Myocyte (in vitro differentiated cells): Measurements from ENCODE around the gene HOXA10. TPM values are rescaled to one million over a fixed set of nuclear protein-coding genes. Genes with fewer than 3 reads are reported as not detected.

Experiments used
- DNase-seq: peaks from one replicate; pipeline ENCODE4 v3.0.0-alpha.2; 2012; ENCODE audit warnings: low read depth
- total RNA-seq: library from RNA; depleted of rRNA; stranded (reverse); fragments of >200 nt; gene quantifications from 2 replicates; pipeline ENCODE4 v1.2.3, GENCODE V29; 2014

The HOXA10 gene
- total RNA-seq, 1 donor from 2014 or later = 15.1 TPM

DNA sequence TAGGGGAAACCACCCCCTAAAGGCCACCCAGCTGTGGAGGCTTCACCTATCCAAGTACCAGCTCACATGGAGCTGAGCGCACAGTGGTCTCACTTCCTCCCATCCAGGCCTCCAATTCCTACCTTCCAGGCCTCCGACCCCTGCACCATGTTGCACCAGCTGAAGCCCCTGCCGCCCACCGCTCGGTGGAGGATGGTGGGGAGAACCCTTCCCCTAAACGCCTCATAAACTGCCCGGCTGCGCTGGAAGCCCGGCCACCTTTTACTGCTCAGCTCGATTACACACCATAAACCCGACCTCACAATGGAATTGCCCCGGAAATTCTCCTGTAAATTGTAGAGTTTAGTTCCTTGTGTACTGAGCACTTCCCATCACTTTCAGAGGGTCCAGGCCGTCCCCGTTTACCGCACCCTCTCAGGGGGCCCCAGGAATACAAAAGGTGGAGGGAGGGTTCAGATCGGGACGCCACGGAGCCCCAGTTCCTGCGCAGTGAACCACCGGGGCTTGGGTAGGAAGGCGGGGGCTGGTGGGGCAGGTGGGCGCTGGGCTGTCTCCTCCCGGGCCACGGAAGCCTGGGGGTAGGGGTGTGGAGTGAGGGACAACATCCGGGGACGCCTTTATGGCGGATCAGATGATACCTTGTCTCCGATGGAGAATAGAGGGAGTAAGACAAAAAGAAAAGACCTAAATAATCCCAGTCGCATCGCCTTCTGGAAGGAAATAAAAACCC lies 16.3 kb downstream of the HOXA10 start:
- no peak for DNase-seq

DNA sequence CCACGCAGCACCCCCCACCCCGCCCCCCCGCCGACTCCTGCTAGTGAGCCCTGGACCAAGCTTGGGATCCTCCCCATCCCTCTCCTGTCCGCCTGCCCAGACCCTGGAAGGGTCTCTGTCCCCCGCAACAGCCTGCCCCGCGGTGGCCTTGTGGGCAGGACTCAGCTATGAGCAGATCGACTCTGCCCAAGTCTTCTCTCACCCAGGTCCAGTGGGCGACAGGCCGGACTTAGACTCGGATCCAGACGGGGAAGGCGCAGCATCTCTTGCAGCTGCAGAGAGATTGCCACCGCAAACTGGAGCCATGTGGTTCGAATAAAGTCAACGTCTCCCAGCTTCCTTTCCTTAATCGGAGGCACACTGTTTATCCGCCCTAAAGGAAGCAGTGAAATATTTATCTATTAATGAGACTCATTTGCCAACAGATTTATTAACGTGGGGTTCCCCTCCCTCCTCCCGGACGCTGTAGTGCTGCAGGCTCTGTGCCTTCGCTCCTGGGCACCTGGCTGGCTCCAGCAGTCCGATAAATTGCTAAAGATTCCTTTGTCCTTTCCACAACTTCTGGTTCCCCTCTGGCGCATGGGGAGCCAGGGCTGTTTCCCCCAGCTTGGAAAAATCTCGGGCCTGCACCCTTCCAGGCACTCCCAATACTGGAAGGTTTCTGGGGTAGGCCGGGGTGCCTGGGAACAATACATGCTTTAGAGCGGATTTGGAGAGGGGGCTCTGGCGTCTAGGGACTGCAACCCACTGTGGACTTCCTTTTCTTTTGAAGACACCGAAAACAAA lies 17.0 kb downstream of the HOXA10 start:
- no peak for DNase-seq

DNA sequence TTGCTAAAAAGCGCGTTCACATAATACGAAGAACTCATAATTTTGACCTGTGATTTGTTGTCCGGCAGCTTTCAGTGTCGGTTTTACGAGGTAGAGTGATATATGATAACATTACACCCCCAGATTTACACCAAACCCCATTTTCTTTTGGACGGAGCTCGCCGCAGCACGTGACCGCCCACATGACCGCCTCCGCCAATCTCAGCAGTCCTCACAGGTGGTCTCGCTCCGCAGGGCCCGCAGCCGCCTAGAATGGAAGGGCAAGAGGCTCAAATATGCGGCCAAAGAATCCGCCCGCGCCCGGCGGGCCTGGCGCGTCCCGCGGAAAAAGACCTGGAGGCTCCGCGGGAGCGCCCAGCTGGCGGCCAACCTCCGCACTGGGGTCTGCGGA lies 17.6 kb downstream of the HOXA10 start, which contains the start of gene HOXA7:
Gene HOXA7 (minus strand): TSS at position 168 of the 391 bp plus-strand sequence. CDS start 130 bp downstream, at position 38.
- DNase-seq = peak; percentile 90

DNA sequence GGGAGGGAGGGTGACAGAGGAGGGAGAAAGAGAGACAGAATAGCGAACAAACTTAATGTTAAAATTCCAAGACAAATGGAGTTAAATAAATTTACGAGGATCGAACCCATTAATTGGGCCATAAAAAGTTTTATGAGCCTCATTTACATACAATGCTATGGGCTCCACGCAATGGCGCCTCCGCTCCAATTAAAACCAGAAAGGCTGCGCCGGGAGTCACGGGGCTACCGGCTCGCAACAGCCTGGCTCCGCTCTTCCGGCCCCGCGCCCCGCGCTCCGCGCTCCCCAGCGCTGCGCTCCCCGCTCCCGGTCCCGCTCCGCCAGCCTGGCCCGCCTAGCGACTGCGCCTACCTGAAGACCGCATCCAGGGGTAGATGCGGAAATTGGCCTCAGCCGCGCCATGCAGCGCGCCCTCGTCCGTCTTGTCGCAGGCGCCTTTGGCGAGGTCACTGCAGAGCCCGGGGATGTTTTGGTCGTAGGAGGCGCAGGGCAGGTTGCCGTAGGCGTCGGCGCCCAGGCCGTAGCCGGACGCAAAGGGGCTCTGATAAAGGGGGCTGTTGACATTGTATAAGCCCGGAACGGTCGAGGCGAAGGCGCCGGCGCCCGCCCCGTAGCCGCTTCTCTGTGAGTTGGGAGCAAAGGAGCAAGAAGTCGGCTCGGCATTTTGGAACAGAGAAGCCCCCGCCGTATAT lies 18.2 kb downstream of the HOXA10 start:
- DNase-seq = peak; percentile 67

DNA sequence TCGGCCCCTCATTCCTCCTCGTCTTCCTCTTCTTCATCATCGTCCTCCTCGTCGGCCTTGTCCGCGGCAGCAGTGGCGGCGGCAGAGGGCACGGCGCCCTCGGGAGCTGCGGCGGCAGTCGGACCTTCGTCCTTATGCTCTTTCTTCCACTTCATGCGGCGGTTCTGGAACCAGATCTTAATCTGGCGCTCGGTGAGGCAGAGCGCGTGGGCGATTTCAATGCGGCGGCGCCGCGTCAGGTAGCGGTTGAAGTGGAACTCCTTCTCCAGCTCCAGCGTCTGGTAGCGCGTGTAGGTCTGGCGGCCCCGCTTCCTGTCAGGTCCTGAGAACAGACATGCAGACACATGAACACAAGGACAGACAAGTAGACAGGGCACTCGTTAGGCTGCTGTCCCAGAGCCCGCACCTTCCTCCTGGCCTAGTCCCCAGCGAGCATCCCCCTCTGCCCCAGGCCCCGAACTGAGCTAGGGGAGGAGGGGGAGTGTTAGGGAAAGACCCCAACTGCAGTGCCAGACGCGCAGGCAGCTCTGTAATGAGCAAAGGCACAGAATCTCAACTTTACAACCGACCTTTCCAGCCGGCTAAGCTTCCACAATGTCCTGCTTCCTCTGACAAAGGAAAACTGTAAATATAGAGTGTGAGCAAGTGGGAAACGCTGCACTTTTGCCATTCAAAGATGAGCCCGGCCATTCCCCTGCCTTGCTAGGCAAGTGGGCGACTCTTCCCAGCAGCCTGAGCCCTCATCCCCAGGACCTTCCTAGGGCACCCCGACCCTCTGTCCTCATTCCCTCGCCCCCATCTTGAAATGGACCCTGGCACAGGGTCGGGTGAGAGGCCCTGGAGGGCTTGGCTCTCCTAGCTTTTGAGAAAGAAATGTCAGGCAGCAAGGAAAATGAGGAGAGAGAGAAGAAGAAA lies 19.0 kb downstream of the HOXA10 start:
- DNase-seq = no peak

DNA sequence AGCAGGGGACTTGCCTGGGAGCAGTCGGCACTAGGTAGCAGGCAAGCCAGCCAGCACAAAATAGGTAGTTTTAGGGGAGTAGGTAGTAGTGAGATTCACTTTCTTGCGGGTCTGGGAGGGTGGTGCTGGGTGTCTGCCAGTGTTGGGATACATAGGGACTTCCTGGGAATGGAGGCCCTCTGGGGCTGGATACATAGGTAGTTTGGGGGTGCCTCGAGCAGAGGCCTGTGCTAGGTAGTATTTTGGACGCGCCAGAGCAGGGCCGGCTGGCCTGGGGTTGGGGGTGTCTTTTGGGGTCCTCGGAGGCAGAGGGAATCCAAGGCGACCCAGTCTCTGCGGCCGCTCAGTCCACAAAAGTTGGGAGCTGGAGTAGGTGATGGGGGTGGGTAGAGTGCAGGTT lies 19.8 kb downstream of the HOXA10 start:
- DNase-seq = no peak

DNA sequence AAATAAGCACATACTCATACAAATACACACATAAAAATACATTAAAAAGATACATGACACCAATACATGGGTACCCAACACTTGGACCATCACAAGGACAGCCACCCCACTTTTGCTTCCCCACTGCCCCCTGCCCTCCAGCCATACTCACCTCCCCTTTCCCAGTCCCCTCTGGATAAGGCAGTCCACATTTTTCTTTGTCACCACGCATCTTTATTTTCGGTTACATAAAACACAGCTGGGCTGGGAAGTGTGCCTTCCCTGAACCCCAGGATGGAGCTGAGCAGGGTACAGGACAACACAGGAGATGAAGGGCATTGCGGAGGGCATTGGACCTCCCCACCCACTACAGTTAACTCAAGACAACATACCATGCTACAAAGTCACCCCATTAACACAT lies 20.6 kb downstream of the HOXA10 start:
- no peak for DNase-seq

DNA sequence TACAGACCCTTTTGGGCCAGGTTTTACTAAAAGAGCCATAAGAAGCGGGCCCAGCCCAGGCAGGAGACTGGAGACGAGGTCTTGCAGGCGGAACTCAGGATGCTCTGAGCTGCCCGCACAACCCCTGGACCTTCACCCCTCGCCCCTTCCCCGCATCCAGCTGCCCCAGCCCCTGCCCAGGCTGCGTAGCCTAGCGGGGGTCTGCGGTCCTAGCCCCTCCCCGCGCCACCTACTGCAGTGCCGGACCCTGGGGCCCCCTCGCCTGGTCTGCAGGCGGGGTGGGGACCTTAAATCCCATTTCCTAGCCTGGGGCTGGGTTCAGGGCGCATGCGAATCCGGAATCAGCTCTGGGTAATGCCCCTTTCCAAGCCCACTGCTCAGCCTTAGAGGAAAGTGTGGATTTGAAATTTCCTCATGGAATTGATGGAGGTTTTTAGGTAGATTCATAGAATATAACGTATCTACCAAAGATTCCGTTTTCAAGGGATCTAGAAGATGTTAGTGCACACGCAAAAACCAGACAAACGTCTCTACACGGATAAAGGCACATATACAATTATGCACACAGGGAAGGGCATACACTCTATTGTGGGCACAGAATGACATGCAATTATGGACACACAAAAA lies 21.2 kb downstream of the HOXA10 start:
- DNase-seq = no peak

DNA sequence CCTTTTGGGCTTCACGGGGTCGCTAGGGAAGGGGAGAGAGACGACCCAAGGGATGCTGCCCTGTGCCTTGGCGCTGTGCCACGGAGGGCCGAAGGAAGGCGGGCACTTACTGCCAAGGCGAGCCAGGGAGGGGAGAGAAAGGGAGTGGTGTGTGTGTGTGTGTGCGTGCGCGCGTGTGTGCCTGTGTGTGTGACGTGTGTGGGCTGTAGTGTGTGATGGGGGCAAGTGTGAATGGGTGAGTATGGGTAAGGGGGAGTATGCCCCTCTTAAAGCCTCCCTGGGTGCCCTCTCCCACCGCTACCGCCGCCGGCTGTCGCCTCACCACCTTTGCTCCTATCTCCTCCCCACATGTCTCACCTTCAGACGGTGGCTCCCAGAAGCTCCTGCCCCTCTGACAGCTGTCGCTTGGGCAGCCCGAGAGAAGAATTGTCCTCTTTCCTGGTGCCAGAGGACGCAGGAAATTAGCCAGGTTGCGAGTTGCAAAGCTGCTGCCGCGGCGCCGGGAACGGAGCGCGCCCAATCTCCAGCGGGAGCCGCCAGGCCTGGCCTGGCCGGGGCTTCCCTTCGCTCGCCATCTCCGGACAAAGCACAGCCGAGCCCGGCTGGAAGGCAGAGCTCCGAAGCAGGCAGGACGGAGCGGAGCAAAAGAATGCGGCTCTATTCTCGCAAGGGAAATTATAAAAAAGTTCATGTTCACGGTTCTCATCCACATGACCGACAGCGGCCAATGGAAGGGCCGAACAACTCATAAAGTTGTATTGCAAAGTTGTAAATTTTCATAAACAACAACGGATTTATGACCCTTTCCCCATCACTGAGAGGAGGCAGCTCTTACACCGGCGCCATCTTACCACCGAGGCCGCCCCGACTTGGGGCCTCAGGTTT lies 21.9 kb downstream of the HOXA10 start, which contains the start of gene HOXA3:
Gene HOXA3 (minus strand): TSS at position 653 of the 885 bp plus-strand sequence. CDS start 41,943 bp downstream, outside the sequence.
- DNase-seq = no peak

DNA sequence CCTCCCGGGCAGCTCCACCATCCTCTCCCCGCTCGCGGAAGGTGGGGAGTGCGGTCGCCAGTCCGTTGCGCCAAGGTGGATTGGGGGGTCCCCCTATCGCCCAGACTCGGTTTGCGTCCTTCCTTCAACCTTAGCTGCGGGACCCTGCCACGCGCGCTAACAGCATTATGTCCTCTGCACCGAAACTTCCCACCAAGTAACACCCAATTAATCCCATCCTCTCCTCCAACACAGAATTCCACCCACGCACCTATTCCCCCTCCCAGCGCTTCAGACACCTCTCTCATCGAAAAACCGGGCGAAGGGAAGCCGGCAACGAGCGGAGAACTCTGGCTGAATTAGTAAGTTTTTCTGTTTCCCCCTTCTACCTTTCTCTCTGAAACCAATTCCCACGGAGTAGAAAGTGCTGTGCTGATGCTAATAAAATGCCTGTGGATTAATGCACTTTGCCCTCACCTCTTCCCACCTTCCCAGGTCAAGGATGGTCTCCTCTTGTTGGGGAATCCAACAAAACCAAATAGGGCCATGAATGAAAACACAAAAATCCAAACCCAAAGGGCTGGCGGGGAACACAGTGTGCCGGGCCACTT lies 22.7 kb downstream of the HOXA10 start:
- DNase-seq = no peak

DNA sequence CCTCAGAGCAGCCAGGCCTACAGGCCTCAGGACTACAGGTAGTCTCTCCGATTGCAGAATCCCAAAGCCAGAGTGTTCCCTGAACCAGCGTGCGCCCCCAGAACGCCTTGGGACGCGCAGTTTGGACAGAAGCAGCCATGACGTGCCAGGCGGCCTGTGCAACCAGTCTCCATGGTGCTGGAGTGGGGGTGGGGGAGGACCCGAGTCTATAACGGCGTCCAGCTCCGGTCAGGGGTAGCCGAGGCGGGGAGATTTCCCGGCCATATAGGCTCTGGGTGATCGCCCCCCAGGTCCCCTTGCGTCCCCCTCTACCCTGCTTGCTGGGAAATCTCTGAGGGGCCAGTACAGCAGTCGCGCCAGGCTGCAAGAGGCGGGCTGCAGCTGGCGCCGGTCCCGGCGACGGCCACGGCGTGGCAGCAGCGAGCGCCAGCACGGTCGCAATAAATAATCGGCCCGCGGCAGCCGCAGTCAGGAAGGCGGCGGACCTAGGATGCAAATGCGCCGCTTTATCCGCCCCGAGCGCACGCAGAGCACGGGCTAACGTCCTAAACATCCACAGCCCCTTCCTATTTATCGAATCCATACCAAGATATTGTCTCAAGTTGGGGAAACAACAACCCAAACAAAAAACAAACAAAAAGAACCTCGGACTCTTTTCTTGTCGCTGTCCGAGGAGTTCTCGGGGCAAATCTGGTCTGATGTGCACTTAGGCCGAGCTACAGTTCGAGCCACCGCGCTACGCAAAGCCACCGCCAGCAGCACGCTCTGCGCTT lies 23.4 kb downstream of the HOXA10 start:
- peak; percentile 86 for DNase-seq

DNA sequence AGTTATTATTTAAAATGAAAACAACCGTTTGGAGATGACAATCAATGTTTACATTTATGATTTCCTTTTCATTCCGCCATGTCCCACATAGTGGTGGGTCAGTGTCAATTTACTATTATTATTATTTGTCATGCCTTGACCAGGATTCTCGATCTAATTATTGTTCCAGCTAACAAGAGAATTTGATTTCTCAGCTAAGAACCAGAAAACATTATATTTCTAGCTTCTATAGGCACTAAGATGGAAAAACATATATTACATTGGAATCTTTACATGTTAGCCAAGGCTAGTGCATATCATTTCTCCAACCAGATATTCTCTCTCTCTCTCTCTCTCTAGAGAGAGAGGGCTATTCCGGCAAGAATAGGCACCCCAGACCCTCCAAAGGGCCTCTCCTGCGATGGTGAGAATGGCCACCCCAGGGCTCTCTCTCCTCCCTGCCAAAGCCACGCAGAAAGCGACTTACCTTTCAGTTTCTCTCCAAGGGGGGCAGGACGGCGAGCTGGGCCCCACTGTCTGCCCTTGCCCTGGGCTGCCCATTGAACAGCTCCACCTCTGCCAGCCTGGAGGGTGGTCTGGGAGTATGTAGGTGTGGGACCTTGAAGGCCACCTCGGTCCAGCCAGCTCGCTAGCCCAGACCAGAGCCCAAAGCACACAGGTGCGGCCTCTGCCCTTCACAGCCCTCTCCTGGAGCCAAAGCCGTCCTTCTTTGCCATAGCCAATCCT lies 24.1 kb downstream of the HOXA10 start:
- no peak for DNase-seq

DNA sequence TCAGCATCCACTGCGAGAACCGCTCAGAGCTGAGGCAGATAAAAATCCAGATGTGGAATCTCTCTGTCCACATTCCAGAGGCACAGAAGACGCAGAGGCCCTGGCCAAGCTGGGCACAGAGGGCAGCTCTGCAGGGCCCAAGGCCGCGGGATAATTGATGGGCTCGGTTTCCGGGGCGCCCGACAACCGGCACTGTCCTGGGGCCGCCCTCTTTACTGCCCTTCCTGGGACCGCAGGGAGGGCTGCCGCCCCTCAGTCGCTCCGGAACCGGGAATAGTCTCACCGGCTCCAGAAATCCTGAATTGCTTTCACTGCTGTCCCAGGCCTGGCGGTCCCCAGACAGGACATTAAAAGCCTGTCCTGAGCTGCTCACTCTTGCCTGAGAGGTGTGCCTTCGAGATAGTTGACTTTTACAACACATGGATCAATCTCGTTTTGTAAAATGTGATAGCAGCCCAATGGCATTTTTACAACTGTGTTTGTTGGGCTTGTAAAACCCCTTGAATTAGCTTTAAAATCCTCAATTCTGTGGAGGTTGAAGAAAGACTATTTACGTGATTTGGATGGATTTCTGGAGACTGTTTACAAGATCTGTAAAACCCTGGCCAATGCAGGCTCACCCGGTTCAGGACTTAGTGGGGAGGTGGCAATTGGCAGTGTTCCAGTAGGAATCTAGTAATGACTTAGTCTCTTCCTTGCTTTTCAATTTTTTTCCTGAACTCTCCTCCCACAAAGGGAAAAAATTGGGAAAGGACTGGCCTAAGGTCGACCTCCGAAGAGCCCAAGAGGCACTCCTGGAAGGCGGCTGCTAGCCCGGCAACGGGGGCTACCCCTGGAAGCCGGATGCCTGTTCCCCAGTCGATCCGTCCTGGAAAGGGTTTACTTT lies 25.1 kb downstream of the HOXA10 start:
- no peak for DNase-seq

DNA sequence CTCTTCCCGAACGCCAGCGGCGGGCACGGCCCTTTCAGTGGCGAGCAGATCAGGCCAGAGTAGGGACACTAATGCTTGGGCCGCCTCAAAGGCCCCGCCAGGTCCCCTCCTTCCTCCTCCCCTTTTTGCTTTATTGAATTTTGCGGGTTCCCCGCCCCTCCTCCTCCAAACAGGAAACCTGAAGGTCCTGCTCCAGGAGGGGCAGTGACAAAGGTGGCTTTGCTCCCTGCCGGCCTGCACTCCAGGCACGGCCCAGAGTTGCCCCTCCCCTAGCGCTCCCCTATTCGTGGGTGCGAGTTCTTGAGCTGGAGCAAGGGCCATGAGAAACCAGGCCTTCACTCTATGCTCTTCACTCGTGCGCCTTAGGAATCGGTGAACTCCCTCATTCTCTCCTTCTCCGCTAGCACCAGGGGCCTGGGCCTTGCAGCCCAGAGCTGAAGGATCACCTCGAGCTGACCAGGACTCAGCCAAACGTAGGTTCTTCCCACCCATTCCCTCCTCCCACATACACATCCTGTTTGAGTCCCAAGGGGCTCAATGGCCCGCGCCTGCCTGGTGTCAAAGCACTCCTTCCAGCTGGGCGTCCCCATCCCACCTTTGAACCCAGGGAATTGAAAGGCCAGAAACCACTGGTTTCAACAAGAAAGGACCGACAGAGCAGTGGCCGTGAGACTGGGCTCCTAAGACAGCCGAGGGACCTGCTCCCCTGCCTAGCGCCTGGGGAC lies 25.9 kb downstream of the HOXA10 start:
- no peak for DNase-seq

DNA sequence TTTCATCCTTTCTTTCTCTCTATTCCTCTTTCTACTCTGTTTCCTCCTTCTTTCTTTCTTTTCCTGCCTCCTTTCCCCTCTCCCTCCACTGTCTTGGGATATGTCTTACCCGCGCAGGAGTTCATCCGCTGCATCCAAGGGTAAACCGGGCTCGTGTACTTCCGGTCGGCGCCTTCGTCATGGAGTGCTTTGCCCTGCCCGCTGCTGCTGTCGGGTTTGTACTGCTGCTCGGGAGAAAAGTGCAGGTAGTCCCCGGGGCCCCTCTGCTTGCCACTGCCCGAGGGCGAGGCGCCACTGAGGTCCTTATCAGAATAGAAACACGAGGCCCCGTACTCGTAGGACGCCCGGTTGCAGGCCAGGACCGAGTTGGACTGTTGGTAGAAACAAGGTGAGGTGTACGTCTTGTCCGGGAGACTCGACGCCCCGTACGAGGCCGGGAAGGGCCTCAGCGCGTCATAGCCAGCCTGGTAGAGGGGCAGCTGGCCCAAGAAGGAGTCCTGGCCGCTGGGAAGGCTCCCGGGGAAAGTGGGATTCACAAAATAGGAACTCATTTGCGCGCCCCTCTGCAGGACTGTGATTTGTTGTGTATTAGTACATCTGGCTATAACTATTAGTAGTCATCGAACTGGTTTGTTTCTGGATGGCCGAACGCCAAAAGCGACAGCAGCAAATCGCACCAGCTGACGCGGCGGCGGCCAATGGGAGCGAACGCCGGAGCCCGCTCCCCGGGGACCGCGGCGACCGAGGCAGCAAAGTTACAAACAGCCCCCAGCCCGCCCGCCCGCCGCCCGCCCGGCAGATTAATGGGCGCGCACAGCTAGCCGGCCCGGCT lies 26.7 kb downstream of the HOXA10 start, which contains the start of gene HOXA6:
Gene HOXA6 (minus strand): TSS at position 576 of the 832 bp plus-strand sequence. CDS start 25 bp downstream, at position 551.
- no peak for DNase-seq
